Parathyroid adenoma (tissue), 2 donors: ENCODE results near the gene PLP2.
"Not testable (repeated sequence)": the region's sequence is repeated elsewhere in the genome, so short reads cannot be mapped to it uniquely, and the experiment has no call there.

ENCODE experiments used
- H2AFZ ChIP-seq: fragments of 300-600 bp; sonication (generic); one replicate; pipeline ENCODE4 v1.7.0; 2017; ENCODE audit warnings: antibody characterized with exemption, mild to moderate bottlenecking
- H3K27ac ChIP-seq: fragments of 300-600 bp; sonication (generic); one replicate; pipeline ENCODE4 v1.7.0; 2017
- H3K27me3 ChIP-seq: fragments of 300-600 bp; sonication (generic); one replicate; pipeline ENCODE4 v1.7.0; 2017; ENCODE audit warnings: low read length; ENCODE audit not compliant: control insufficient read depth, insufficient read depth
- H3K36me3 ChIP-seq: fragments of 300-600 bp; sonication (generic); one replicate; pipeline ENCODE4 v1.7.0; 2017; ENCODE audit warnings: low read length; ENCODE audit not compliant: control insufficient read depth, insufficient read depth
- H3K4me1 ChIP-seq: fragments of 300-600 bp; sonication (generic); one replicate; pipeline ENCODE4 v1.7.0; 2017; ENCODE audit warnings: control low read depth
- H3K4me2 ChIP-seq: fragments of 300-600 bp; sonication (generic); one replicate; pipeline ENCODE4 v1.7.0; 2017; ENCODE audit warnings: low read length
- H3K4me3 ChIP-seq: fragments of 300-600 bp; sonication (generic); one replicate; pipeline ENCODE4 v1.7.0; 2017; ENCODE audit warnings: low read depth, low read length
- H3K79me2 ChIP-seq: fragments of 300-600 bp; sonication (generic); one replicate; pipeline ENCODE4 v1.7.0; 2017; ENCODE audit warnings: control low read depth
- H3K9ac ChIP-seq: fragments of 300-600 bp; sonication (generic); one replicate; pipeline ENCODE4 v1.7.0; 2017; ENCODE audit warnings: mild to moderate bottlenecking
- H3K9me3 ChIP-seq: fragments of 300-600 bp; sonication (generic); one replicate; pipeline ENCODE4 v1.7.0; 2017; ENCODE audit warnings: low read length; ENCODE audit not compliant: control insufficient read depth
- TF ChIP-seq, protein P1 (sequence below): fragments of 300-600 bp; sonication (generic); IDR thresholded peaks from one replicate; pipeline ENCODE4 v1.7.0; 2017; ENCODE audit warnings: antibody characterized with exemption, mild to moderate bottlenecking
- donor health status: primary hyperparathyroidism.

Gene PLP2, protein sequence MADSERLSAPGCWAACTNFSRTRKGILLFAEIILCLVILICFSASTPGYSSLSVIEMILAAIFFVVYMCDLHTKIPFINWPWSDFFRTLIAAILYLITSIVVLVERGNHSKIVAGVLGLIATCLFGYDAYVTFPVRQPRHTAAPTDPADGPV

DNA sequence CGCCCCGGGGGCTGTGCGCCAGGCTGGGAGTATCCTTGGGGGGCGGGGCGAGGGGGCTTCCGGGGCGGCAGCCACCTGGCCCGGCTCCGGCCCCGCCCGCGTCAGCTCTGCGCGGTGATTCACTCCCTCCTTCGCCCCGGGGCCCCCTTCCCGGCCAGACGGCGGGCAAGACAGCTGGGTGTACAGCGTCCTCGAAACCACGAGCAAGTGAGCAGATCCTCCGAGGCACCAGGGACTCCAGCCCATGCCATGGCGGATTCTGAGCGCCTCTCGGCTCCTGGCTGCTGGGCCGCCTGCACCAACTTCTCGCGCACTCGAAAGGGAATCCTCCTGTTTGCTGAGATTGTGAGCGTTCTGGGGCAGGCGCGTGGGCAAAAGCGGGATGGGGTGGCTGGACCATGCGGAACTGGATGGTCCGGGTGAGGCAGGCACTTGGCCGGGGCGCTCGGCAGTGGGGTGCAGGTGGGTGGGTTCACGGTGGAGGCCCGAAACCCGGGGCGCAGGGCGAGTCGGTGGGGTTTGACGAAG, at the start of gene PLP2:
Gene PLP2, plus strand, starts transcription at position 147 of the 528 bp plus-strand sequence. Its CDS starts 103 bp downstream, at position 250.
- H3K27ac ChIP-seq, result peak within 1 kb of the TSS; percentile 39
- TF ChIP-seq, protein P1, sequence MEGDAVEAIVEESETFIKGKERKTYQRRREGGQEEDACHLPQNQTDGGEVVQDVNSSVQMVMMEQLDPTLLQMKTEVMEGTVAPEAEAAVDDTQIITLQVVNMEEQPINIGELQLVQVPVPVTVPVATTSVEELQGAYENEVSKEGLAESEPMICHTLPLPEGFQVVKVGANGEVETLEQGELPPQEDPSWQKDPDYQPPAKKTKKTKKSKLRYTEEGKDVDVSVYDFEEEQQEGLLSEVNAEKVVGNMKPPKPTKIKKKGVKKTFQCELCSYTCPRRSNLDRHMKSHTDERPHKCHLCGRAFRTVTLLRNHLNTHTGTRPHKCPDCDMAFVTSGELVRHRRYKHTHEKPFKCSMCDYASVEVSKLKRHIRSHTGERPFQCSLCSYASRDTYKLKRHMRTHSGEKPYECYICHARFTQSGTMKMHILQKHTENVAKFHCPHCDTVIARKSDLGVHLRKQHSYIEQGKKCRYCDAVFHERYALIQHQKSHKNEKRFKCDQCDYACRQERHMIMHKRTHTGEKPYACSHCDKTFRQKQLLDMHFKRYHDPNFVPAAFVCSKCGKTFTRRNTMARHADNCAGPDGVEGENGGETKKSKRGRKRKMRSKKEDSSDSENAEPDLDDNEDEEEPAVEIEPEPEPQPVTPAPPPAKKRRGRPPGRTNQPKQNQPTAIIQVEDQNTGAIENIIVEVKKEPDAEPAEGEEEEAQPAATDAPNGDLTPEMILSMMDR, result no peak
- no peak within 1 kb of the TSS for H3K9ac ChIP-seq
- H3K27me3 ChIP-seq, result no peaks in the 10 kb centered on the region
- no peaks in the 10 kb centered on the region for H3K9me3 ChIP-seq
- H3K36me3 ChIP-seq, result no peaks in the 10 kb centered on the region
- no peaks in the 10 kb centered on the region for H3K79me2 ChIP-seq
- H2AFZ ChIP-seq, result peak within 1 kb of the TSS; percentile 83
- peak within 1 kb of the TSS; percentile 59 for H3K4me3 ChIP-seq
- H3K4me1 ChIP-seq, result no peaks in the 10 kb centered on the region
- peak within 1 kb of the TSS; percentile 79 for H3K4me2 ChIP-seq

DNA sequence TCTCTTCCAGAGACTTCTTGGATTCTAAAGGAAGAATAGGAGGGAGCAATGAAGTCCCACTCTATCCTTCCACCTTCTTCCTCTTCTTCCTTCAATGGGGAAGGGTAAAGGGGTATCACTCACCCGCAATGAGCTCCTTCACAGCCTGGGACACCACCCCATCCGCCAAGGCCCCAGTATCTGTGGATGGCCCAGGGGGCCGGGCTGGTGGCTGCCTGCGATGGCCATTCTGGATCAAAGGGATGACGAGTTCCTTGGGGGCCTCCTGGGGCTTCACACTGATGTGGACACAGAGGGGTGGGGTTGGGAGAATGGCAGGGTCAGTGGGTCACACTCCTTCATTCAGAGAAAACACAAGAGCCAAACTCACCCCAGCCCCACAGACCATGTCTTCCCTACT, 49.2 kb upstream of the PLP2 start:
- H3K27me3 ChIP-seq, result no peaks in the 10 kb centered on the region
- H3K36me3 ChIP-seq, result no peaks in the 10 kb centered on the region
- peak overlapping the region; percentile 85 for H3K4me2 ChIP-seq
- no peaks in the 10 kb centered on the region for H3K9me3 ChIP-seq
- H3K4me1 ChIP-seq, result no peaks in the 10 kb centered on the region
- no peaks in the 10 kb centered on the region for H3K79me2 ChIP-seq
- H2AFZ ChIP-seq, result no peak overlapping the region
- no peak overlapping the region for H3K9ac ChIP-seq
- H3K27ac ChIP-seq, result no peak overlapping the region
- peak overlapping the region; percentile 83 for H3K4me3 ChIP-seq
- TF ChIP-seq, protein P1, result no peak

DNA sequence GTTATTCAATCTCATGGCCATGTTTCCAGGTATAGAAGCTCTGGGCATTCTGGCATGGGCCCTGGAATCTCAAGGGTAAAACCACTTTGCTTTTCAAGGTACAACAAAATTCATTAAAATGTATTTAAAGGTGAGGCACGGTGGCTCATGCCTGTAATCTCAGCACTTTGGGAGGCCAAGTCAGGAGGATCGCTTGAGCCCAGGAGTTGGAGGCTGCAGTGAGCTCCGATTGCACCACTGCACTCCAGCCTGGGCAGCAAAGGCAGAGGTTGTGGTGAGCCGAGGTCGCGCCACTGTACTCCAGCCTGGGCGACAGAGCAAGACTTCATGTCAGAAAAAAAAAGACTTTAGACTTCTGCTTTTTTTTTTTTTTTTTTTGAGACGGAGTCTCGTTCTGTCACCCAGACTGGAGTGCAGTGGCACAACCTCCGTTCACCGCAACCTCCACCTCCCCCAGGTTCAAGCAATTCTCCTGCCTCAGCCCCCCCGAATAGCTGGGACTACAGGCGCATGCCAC, 43.9 kb upstream of the PLP2 start:
- H3K9me3 ChIP-seq, H3K27me3 ChIP-seq, H3K4me1 ChIP-seq, H3K27ac ChIP-seq, H2AFZ ChIP-seq, H3K79me2 ChIP-seq, H3K9ac ChIP-seq, H3K36me3 ChIP-seq, H3K4me3 ChIP-seq, H3K4me2 ChIP-seq: not testable (repeated sequence)

DNA sequence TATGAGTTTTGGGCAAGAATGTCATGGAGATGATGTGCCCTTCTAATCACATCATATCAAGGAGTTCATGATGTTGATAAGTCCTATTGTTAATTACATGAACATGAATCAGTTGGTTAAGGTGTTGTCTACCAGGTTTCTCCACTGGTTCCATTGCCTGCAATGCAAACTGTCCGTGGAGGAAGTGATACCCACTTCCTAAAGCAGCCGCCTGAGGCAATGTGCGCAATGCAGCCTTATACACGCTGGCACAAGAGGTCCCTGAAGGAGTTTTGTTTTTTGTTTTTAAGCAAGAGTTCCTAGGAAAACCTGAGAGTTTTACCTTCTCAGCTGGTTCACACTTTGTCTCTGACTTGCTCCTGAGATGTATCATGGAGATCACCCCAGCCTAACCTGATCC, 42.3 kb upstream of the PLP2 start:
- Histone ChIP-seq H3K36me3 (no peaks in the 10 kb centered on the region), H2AFZ (no peak overlapping the region), H3K9me3 (no peaks in the 10 kb centered on the region), H3K9ac (no peak overlapping the region), H3K4me2 (no peak overlapping the region), H3K4me3 (no peak overlapping the region), H3K4me1 (no peaks in the 10 kb centered on the region), H3K27me3 (no peaks in the 10 kb centered on the region), H3K79me2 (no peaks in the 10 kb centered on the region), H3K27ac (no peak overlapping the region)
- TF ChIP-seq, protein P1, result no peak

DNA sequence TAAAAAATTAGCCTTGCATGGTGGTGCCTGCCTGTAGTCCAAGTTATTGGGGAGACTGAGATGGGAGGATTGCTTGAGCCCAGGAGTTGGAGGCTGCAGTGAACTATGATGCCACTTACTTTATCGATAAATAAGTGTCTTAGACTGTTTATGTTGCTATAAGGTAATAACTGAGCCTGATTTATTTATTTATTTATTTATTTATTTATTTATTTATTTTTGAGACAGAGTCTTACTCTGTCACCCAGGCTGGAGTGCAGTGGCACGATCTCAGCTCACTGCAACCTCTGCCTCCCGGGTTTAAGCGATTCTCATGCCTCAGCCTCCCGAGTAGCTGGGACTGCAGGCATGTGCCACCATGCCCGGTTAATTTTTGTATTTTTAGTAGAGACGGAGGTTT, 39.4 kb upstream of the PLP2 start:
- H3K27ac ChIP-seq, H3K27me3 ChIP-seq: not testable (repeated sequence)

More for the DNA sequence above, 39.4 kb upstream of the PLP2 start:
- H3K36me3 ChIP-seq, H3K79me2 ChIP-seq, H3K4me3 ChIP-seq, H3K4me1 ChIP-seq, H3K9ac ChIP-seq, H2AFZ ChIP-seq, H3K4me2 ChIP-seq, H3K9me3 ChIP-seq: not testable (repeated sequence)
